ENCODE data around the gene C11orf21. TPM values are rescaled to one million over a fixed set of nuclear protein-coding genes. Genes with fewer than 3 reads are reported as not detected.

C11orf21 gene
- total and polyA plus RNA-seq, 10 of the 15 experiments (the other 5 are each of a cell fraction or from before 2014, with no cell fraction given), result 0.04 to 0.26 (median 0.11) TPM; not detected in 7

GRCh38 chr11:2346586-2347307, 45.0 kb upstream of the C11orf21 start (continued):
- TF ChIP-seq, protein P1, sequence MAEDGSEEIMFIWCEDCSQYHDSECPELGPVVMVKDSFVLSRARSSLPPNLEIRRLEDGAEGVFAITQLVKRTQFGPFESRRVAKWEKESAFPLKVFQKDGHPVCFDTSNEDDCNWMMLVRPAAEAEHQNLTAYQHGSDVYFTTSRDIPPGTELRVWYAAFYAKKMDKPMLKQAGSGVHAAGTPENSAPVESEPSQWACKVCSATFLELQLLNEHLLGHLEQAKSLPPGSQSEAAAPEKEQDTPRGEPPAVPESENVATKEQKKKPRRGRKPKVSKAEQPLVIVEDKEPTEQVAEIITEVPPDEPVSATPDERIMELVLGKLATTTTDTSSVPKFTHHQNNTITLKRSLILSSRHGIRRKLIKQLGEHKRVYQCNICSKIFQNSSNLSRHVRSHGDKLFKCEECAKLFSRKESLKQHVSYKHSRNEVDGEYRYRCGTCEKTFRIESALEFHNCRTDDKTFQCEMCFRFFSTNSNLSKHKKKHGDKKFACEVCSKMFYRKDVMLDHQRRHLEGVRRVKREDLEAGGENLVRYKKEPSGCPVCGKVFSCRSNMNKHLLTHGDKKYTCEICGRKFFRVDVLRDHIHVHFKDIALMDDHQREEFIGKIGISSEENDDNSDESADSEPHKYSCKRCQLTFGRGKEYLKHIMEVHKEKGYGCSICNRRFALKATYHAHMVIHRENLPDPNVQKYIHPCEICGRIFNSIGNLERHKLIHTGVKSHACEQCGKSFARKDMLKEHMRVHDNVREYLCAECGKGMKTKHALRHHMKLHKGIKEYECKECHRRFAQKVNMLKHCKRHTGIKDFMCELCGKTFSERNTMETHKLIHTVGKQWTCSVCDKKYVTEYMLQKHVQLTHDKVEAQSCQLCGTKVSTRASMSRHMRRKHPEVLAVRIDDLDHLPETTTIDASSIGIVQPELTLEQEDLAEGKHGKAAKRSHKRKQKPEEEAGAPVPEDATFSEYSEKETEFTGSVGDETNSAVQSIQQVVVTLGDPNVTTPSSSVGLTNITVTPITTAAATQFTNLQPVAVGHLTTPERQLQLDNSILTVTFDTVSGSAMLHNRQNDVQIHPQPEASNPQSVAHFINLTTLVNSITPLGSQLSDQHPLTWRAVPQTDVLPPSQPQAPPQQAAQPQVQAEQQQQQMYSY (CRISPR knock-in tag; IDR thresholded peaks at IDR 0.05), result no peak
- no peak for TF ChIP-seq LARP7 (IDR thresholded peaks at IDR 0.05)
- no peak for TF ChIP-seq MXI1 (IDR thresholded peaks at IDR 0.05; ENCODE audit: low read depth, low read length)
- no peak for TF ChIP-seq ZZZ3 (IDR thresholded peaks at IDR 0.05; ENCODE audit: control insufficient read depth, insufficient read length, low read depth)
- TF ChIP-seq HSF1 (IDR thresholded peaks at IDR 0.05; ENCODE audit: low read depth, low read length), result no peak
- no peak for TF ChIP-seq ETV6 (conservative IDR thresholded peaks at IDR 0.05 in 1 of 2, IDR thresholded peaks at IDR 0.05 in 1 of 2; ENCODE audit: borderline replicate concordance in 1 of 2, low read depth in 1 of 2)
- no peak for TF ChIP-seq TCF12 (IDR thresholded peaks at IDR 0.05; ENCODE audit: low read depth, low read length)
- TF ChIP-seq STAT1 (conservative IDR thresholded peaks at IDR 0.05), result no peak
- TF ChIP-seq HDGF (IDR thresholded peaks at IDR 0.05), result no peak
- TF ChIP-seq, protein P2, sequence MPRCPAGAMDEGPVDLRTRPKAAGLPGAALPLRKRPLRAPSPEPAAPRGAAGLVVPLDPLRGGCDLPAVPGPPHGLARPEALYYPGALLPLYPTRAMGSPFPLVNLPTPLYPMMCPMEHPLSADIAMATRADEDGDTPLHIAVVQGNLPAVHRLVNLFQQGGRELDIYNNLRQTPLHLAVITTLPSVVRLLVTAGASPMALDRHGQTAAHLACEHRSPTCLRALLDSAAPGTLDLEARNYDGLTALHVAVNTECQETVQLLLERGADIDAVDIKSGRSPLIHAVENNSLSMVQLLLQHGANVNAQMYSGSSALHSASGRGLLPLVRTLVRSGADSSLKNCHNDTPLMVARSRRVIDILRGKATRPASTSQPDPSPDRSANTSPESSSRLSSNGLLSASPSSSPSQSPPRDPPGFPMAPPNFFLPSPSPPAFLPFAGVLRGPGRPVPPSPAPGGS (IDR thresholded peaks at IDR 0.05; ENCODE audit: borderline replicate concordance, insufficient read depth, low read depth, low read length, poor library complexity, severe bottlenecking), result no peak
- TF ChIP-seq BMI1 (IDR thresholded peaks at IDR 0.05; ENCODE audit: borderline replicate concordance), result no peak
